ENCODE measurements around the gene ST3GAL5.
"Not testable (repeated sequence)": the region's sequence is repeated elsewhere in the genome, so short reads cannot be mapped to it uniquely, and the experiment has no call there.

ST3GAL5 gene

GRCh38 chr2:85915606-85916303 is 27.0 kb upstream of the ST3GAL5 start:
- no peak for DNase-seq

DNA sequence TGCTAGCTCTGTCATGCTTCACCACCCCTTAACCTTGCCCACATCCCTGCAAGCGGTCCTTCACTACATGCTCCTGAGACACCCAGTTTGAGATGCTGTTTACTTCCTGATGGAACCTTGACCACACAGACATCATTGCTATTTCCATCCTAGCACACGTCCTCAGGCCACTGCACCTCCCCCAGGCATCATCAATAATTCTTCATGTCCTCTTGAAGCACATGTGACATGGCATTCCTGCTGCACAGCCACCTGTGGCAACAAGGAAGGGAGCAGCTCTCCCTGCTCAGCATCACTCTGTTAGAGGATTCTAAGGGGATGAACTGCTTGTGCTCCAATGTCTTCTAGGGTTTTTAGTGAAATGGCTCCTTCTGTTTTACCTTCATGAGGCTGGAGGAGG is 26.1 kb upstream of the ST3GAL5 start:
- DNase-seq, result no peak

- DNase-seq, result no peak
Measured at GRCh38 chr2:85913884-85914881, 25.4 kb upstream of the ST3GAL5 start.

DNA sequence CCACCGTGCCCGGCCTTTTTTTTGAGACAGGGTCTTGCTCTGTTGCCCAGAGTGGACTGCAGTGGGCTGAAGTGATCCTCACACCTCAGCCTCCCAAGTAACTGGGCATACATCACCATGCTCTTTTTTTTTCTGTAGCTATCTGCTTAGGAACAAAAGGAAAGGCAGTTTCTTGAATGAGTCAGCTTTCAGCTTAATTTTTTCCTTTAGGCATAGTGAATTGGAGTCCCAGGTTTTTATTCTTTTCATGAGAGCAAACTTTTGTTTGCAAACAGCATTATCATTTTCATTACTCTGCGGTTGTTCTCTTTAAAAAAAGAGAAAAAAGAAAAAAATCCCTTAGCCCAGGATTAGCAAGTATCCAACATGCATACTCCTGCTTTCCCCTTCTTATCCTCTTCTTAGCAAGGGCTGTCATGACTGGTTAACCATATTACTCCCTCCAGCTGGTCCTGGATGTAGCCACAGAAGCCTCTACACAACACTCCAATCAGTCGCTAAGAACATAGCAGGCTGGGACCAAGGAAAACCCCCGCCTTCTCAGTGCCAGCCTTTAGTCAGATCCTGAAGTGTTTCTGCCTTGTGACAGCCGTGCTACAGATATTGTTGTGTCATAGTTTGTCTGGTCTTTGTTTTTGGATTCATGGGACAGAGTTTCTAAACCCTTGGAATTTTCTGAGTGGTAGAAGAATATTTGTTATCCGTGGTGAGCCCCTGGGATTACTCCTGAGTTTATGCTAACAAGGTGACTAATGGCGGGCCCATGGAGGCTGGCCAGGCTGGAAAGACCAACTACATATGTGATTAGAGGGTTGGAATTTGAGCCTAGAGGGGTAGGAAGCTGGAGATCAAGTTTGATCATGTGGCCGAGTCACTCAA is 23.3 kb upstream of the ST3GAL5 start:
- no peak for DNase-seq

- DNase-seq, result no peak
Measured at GRCh38 chr2:85911097-85911496, 22.3 kb upstream of the ST3GAL5 start.

- DNase-seq, result no peak
Measured at GRCh38 chr2:85909005-85909404, 20.2 kb upstream of the ST3GAL5 start.

- DNase-seq, result no peak
Measured at GRCh38 chr2:85908506-85908905, 19.7 kb upstream of the ST3GAL5 start.

GRCh38 chr2:85907671-85908157 is 18.9 kb upstream of the ST3GAL5 start:
- no peak for DNase-seq

GRCh38 chr2:85906748-85907147 is 18.0 kb upstream of the ST3GAL5 start:
- no peak for DNase-seq

DNA sequence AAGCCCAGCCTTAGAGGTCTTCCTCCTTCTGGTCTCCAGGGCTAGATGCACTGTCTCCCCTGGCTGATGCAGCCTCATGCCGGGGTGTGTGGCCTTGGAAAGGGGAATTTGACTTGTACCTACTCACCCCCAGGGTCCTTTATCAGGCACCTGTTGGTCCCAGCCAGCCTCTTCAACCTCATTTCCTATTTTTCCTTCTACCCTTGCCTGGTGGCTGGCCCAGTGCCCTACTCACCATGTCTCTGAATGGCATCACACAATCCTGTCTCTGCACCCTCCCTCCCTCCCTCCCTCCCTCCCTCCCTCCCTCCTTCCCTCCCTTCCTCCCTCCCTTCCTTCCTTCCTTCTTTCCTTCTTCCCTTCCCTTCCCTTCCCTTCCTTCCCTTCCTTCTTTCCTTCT is 17.1 kb upstream of the ST3GAL5 start:
- no peak for DNase-seq

- no peak for DNase-seq
Measured at GRCh38 chr2:85905187-85905666, 16.4 kb upstream of the ST3GAL5 start.

- DNase-seq, result no peak
Measured at GRCh38 chr2:85903849-85904248, 15.1 kb upstream of the ST3GAL5 start.

DNA sequence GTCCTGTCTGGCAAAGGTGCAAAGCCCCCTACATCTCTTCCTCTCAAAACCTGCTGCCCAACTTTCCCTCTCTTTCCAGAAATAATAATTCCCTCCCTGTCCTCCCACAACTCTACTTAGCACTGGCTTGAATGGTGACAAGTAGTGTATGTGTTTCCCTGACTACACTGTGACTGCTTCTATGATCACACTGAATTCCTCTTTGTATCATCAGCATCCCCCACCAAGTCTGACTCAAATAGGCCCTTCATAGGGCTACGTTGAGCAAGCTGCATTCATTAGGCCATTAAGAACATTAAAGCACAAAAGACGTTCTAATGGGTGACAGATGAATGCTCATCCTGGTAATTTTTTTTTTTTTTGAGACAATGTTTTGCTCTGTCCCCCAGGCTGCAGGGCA is 13.7 kb upstream of the ST3GAL5 start:
- no peak for DNase-seq

- DNase-seq, result no peak
Measured at GRCh38 chr2:85901155-85901554, 12.4 kb upstream of the ST3GAL5 start.

DNA sequence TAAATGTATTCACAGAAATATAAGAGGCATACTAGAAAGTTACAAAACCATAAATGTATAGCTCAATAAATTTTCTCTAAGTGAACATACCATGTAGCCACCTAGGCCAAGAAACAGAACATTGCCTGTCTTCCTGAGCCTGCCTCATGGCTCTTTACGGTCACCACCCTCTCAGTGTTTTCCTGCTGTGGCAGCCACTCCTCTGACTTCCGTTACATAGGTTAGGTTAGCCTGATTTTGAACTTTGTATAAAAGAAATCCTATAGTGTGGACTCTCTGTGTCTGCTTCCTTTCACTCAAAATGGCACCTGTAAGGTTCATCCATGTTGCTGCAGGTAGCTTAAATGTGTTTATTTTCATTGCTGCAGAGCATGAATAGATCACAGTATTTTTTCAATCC is 11.6 kb upstream of the ST3GAL5 start:
- no peak for DNase-seq

- DNase-seq, result no peak
Measured at GRCh38 chr2:85899849-85900248, 11.1 kb upstream of the ST3GAL5 start.

GRCh38 chr2:85899284-85899683 is 10.5 kb upstream of the ST3GAL5 start:
- no peak for DNase-seq

- no peak for DNase-seq
Measured at GRCh38 chr2:85898881-85899280, 10.1 kb upstream of the ST3GAL5 start.

DNA sequence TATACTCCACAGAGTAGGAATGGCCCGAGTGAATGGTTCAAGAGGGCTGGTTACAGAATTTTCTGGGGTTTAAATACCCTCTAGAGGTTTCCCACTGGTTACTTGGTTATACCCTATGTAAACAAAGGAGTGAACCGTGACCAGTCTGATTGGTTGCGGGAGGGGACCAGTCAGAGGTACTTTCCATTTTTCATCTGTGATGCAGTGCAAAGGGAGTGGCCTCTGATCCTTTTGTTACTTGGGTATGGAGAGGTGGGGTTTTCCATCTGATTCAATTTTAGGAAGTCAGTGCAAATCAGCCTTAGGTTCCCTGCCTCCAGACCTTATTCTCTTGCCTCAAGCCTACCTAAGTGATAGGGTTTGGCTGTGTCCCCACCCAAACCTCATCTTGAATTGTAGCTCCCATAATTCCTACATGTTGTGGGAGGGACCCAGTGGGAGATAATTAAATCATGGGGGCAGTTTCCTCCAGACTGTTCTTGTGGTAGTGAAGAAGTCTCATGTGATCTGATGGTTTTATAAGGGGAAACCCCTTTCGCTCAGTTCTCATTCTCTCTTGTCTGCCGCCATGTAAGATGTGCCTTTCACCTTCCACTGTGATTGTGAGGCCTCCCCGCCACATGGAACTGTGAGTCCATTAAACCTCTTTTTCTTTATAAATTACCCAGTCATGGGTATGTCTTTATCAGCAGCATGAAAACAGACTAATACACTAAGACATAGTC is 5.9 kb upstream of the ST3GAL5 start:
- not testable (repeated sequence) for DNase-seq

DNA sequence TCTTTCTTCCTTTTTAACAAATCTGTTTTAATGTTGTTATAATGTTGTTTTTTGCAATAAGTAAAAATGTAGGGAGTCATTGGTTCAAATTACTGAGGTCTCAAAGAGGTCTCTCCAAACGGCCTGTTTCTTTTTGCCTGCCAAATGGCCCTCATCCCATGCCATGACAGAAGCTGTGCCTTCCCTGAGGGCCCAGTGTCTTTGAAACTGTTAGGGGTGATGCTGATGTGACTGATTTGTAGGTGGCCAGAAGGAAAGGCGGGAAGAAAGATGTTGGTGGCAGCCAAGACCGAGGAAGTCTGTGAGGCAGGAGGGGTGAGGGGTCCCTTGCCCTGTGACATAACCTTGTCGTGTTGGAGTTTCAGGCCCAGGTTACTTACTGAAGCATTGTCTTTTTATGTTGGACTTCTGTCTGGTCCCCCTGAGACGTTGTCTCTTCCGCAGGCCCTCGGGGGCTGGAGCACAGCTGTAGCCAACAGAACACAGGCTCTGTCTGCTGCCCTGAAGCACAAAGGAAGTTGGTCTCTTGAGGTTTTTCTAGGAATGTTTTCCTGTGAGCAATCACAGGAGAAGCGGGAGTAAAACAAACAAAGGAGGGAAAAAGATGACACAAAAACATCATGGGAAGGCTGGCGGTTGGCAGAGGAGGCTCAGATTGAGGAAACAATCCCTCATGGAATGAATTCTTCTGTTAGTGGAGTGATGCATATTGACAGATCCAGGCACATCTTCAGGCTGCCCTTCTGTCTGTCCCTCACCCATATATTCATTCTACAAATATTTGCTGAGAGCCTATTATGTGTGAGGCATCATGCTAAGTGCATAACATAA is 4.9 kb upstream of the ST3GAL5 start:
- DNase-seq, result no peak
